AG10803 (cell line): ENCODE measurements around the gene CSTF2T.
A peak's percentile ranks its signal among the peaks of the same experiment; 100 is the strongest.

Experiments
- DNase-seq: peaks from one replicate; pipeline ENCODE4 v3.0.0; 2010; ENCODE audit warnings: low read depth
- H3K4me3 ChIP-seq: 2 replicates; pipeline ENCODE4 v1.5.1; 2011; ENCODE audit warnings: mild to moderate bottlenecking, low read length, control low read depth
- TF ChIP-seq, protein P1 (sequence below): conservative IDR thresholded peaks from 2 replicates; pipeline ENCODE4 v1.5.1; 2011; ENCODE audit warnings: mild to moderate bottlenecking, low read length, control low read depth, inconsistent platforms

The CSTF2T gene

DNA sequence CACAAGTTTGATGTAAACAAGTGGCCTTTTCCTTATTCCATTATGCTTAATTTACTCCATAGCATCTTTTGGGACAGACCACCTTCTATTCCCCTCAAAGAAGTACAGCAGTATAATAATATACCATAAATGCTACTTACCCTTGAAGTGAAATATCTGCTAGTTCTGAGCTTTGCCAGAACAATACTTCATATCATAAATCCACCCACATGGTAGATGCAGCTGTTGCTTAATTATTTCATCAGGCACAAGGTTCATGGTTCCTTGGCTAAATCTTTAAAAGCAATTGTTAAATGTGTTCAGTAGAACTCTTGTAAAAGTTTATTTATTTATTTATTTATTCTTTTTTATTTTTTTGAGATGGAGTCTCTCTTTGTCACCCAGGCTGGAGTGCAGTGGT is 32.9 kb downstream of the CSTF2T start:
- peak; percentile 34 for DNase-seq
- H3K4me3 ChIP-seq = no peak overlapping the region
- TF ChIP-seq, protein P1, sequence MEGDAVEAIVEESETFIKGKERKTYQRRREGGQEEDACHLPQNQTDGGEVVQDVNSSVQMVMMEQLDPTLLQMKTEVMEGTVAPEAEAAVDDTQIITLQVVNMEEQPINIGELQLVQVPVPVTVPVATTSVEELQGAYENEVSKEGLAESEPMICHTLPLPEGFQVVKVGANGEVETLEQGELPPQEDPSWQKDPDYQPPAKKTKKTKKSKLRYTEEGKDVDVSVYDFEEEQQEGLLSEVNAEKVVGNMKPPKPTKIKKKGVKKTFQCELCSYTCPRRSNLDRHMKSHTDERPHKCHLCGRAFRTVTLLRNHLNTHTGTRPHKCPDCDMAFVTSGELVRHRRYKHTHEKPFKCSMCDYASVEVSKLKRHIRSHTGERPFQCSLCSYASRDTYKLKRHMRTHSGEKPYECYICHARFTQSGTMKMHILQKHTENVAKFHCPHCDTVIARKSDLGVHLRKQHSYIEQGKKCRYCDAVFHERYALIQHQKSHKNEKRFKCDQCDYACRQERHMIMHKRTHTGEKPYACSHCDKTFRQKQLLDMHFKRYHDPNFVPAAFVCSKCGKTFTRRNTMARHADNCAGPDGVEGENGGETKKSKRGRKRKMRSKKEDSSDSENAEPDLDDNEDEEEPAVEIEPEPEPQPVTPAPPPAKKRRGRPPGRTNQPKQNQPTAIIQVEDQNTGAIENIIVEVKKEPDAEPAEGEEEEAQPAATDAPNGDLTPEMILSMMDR = no peak

DNA sequence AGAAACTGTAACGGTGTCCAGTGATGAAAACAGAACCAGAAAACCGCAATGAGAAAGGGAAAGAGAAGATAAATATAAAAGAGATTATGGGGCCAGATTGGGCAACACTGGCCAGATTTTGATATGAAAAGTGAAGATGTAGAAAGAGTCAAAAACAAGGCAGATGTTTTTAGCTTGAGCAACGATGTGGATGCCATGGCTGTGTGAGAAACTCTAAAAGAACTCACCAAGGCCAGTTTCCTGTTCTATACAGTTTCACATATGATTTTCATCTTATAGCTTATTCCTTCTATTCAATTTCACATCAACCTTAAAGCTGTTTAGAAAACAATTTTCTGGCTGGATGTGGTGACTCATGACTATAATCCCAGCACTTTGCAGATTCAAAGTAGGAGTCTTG is 36.3 kb downstream of the CSTF2T start:
- H3K4me3 ChIP-seq = no peak overlapping the region
- TF ChIP-seq, protein P1 = no peak
- peak; percentile 18 for DNase-seq

DNA sequence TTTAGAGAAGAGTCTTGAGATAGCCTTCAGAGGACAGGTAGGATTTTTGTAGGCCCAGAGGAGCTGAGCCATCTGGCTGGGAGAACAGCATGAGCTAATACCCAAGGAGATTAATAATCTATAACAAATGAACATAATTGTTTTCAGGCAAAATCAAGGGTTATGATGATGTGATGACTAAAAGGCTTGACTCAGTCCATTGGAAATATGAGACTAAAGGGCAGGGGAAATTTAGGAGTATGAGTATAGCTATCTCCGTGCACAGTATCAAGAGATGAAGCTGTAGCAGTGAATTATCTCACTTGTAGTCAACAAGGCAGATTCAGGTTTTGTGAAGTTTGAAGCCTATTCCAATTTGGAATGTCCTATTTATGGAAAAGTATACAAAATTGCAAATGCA is 40.1 kb downstream of the CSTF2T start:
- TF ChIP-seq, protein P1 = no peak
- no peak overlapping the region for H3K4me3 ChIP-seq
- no peak for DNase-seq

DNA sequence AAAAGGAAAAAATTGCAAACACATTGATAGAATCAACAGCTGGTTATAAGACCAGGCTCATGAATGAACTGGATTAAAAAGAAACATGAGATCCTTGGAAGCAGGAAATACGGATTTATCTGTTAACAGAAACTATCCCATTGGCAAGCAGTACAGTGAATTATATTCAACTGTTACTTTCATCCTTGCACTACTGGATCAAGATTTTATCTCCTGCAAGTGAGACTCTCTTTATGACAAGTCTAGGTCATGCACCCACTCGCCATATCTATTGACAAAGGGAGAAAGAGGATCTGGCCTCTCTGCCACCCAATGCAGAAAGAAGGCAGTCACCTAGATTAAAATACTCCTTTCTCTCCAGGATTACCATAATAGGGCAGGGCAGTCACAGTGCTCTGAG is 41.4 kb downstream of the CSTF2T start:
- no peak overlapping the region for H3K4me3 ChIP-seq
- TF ChIP-seq, protein P1 = no peak
- DNase-seq = no peak

DNA sequence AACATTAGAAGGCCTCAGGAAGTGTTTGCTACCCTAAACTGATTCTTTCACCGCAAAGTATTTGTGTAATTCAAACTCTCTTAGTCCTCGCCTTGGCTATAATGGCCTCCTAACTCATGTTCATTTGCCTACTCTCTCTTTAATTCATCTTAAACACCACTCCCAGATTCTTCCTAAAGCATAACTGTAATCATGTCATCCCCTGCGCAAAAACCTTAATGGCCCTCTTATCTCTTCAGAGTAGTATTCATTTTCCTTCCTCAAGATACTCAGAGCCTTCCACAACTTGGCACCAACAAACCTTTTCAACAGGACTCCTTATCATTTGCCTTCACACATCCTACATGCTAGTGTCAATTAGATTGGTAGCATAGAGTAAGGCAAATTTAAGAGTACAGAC is 42.9 kb downstream of the CSTF2T start:
- no peak overlapping the region for H3K4me3 ChIP-seq
- no peak for DNase-seq
- TF ChIP-seq, protein P1 = no peak

DNA sequence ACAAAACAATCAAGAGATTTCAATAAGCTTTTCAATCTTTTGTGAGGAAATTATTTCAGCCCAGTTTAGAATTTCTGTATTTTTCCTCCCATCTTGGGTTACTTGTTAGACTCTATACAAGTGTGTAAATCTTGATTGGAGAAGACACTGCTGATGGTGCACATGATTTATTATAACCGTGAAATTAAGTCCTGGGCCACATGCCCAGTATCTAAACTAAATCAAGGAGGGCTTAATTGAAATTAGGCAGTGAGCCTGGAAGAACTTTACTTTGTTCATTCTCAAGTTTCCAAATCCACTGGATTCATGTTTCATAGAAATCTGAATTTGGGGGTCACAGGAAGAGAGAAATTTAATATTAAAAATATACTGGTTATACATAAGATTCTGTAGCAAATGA is 44.5 kb downstream of the CSTF2T start:
- no peak overlapping the region for H3K4me3 ChIP-seq
- TF ChIP-seq, protein P1 = no peak
- DNase-seq = peak; percentile 8

DNA sequence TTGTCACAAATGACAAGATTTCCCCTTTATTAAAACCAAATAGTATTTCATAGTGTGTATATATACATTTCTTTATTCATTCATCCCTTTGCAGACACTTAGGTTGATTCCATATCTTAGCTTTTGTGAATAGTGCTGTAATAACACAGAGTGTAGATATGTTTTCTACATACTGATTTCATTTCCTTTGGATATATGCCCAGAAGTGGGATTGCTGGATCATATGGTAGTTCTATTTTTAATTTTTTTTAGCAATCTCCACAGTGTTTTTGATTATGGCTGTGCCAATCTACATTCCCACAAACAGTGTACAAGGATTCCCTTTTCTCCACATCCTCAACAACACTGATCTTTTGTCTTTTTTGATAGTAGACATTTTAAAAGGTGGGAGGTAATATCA is 46.4 kb downstream of the CSTF2T start:
- no peak overlapping the region for H3K4me3 ChIP-seq
- DNase-seq = peak; percentile 44
- TF ChIP-seq, protein P1 = no peak
